ENCODE data around the gene RPTOR.

The RPTOR gene

DNA sequence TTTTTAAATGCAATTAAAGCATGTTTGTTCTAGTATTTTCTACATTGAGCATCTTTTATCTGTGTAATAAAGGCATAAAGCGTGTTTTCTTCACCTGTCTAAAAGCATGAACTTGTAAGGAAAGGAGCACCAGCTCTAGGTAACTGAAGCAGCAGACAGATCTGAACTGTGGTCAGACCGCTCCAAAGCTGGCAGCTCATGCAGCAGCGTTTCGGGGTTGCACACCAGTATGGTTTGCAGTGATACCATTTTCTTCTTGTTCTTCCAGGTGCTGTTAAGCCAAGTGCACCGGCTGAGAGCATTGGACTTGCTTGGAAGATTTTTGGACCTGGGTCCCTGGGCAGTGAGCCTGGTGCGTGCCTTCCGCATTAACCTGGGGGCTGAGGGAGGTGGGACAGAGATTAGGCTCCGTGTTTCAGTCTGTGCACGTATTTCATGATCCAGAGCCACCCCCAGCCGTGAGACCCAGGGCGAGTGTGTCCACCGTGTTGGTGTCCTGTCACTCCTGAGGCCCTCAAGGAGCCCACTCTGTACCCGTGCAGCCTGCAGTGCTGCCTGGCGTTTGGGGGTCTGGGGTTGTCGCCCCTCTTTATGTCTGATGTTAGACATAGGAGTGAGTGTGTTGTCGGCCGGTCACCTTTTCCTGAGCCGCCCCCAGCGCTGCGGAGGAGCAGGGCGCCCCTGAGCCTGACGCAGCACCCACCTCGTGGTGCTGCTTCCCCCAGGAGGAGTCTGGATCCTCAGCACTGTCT is 310.7 kb downstream of the RPTOR start:
- no peak for DNase-seq

DNA sequence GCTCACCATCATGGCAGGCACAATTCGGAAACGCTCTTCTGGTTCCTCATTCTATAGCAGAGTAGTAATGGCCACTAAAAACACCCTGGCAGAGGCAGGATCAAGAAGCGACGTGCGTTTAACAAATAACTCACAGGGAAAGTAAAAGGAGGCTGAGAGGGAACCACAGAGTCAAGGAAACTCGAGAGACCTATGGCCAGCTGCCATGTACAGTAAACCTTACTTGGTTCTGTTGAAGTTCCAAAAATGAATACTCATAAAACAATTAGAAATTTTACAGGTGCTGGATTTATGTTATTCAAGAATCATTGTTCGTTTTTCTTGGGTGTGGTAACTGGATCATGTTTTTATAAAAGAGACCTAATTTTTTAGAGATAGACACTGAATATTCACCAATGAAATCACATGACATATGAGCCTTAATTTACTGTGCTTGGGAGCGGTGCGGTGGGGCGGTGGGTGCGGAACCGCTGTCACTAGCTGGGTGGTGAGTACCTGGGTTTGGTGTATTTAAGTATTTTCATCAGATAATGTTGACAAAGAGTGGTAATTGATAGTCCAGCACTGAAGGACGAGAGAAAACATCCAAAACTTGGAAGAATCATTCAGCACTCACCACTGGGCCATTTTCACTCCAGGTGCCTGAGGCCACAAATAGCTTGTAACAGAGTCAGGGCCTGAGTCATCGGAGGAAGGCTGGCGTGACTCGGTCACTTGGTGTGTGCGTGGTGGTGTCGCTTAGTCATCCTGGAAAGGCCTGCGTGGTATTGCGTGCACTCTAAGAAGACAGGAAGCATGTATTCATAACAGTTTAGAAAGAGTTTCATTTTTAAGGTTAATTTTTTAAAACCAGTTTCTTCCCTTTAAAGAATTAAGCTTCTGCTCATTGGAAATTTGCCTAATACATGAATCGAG is 311.6 kb downstream of the RPTOR start:
- DNase-seq, result no peak

DNA sequence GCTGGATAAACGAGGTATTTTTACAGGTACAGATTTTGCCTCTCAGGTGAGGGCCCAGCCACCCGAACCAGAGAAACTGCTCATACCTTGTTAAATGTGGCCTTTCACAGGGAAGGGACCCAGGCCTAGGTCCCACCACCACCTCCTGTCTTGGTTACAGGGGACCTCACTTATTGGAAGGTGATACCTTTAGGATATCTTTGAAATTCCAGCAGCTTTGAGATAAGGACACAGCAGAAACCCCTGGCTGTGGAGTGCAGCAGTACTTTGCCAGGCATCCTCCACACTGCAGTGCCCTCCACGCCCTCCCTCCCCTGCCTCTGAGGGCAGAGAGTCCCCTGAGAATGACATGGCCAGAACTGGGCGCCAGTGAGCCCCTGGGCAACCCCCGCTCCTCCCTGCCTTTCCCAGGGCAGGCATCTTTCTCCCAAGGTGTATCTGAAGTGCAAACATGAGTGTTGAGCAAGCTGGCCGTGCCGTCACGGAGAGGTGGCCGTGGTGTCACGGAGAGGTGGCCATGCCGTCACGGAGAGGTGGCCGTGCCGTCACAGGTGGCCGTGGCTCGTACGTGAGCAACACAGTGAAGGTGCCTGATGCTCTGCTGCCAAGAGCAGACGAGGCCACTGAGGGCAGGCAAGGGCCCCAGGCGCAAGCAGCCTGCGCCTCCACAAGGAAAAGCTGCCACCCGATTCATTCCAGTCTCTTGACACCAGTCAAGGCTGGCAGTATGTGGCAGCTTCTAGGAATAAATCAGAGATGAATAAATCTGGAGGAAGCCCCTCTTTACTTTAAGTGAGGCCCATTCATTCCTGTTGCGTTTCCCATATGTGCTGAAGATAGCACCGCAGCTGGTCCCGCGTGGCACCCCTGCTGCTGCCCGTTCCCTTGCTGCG is 312.5 kb downstream of the RPTOR start:
- DNase-seq, result no peak

DNA sequence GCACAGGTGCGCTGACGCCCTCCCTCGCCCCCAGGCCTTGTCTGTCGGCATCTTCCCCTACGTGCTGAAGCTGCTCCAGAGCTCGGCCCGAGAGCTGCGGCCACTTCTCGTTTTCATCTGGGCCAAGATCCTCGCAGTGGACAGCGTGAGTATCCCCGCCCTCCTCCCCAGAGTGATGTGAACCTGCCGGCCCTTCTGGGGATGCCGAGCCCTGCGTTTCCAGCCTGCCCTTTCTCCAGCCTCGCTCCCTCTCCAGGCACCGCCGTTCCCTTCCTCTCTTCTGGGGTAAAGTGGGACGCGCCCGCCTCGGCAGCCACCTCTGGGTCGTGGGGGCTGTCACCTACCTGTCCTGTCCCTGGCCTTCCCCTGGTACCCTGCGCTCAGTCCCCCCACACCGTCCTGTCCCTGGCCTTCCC is 313.1 kb downstream of the RPTOR start:
- no peak for DNase-seq

DNA sequence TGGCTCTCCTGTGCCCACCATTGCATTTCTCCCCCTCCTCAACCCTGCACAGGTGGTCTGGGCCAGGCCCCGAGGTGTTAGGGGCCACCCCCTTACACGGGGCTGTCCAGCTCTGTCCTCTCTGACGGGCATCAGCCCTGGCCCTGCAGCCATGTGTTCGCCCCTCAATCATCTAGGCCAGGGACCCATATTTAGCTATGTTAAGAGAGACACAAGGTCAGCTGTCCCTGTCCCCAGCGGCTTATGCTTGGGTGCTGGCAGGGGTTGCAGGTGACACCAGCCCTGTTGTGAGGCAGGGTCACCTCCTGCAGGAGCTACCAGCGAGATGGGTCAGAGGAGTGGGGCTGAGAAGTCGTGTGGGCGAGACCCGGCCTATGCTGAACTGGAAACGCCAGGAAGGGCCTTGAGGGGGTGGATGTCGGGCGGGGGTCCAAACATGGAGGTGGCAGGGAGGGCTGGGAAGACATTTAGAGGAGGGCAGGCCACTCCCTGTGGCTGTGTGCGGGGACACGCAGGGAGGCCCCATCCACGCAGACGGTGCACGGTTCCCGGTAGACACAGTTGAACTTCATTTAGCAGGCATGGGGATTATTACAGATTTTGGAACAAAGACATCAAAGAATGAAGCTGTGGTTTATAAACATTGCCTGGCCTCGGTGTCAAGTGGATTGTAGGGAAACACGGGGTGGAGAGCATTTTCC is 313.8 kb downstream of the RPTOR start:
- no peak for DNase-seq

DNA sequence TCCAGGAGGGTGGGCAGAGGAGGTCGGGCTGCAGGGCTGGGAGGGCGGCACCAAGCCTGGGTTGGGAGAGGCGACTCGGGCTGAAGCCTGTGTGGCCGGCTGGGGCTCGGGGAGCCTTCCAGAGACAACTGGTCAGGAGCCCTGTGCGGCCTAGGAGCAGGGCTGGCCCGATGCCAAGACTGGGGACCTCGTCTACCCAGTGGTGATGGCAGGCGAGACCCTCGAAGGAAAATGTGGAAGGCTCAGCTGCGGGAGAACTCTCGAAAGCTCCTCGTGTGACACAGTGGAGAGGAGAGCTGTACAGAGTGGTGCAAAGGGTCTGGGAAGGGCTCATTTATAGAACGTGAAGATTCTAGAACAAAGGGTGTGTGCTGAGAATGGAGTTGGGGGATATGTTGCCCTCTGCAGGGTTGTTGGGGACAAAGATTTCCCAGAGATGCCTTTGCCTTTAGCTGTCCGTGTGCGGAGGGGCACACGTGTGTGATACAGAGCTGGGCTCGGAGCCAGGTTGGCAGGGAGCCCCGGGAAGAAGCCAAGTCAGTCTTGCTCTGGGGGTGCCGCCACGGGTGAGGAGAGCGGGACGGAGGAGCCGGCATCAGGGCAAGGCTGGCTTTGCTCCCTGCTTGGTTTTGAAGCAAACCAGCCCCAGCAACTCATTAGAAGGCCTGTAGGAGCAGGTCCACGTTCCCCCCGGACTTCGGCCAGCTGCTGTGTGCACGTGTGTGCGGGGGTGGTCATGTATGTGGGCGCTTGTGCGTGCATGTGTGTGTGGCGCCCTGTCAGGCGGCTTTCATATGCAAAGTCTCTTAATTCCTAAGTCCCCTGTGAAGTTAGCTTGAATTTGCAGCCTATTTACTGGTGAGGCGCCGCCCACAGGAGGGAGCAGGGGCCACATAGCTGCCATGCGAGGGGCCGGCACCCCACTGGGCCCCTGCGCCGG is 314.6 kb downstream of the RPTOR start:
- peak; percentile 56 for DNase-seq

DNA sequence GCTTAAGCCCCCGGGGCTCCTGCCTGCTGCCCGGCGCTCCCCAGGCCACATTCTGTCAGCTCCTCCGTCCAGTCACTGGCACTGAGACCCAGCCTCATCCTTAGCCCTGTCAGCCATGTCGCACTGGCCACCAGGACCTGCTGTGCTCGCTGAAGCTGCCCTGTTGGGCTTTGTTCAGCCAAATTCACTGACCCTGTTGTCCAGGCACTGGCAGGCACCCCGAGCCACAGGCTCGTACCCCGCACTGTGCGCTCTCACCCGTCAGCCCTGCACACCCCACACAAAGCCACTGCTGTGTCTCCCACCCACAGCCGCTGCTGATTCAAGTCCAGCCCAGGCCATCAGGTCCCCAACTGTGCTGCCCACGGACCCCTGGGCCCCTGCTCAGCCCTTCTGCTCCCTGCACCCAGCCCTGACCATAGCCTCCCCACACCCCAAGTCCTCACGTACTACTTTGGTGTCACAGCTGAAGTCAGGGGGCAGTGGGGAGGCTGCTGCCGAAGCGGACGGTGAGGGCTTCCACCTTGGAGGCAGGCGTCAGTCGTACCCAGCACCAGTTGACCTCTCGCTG is 315.5 kb downstream of the RPTOR start:
- no peak for DNase-seq

DNA sequence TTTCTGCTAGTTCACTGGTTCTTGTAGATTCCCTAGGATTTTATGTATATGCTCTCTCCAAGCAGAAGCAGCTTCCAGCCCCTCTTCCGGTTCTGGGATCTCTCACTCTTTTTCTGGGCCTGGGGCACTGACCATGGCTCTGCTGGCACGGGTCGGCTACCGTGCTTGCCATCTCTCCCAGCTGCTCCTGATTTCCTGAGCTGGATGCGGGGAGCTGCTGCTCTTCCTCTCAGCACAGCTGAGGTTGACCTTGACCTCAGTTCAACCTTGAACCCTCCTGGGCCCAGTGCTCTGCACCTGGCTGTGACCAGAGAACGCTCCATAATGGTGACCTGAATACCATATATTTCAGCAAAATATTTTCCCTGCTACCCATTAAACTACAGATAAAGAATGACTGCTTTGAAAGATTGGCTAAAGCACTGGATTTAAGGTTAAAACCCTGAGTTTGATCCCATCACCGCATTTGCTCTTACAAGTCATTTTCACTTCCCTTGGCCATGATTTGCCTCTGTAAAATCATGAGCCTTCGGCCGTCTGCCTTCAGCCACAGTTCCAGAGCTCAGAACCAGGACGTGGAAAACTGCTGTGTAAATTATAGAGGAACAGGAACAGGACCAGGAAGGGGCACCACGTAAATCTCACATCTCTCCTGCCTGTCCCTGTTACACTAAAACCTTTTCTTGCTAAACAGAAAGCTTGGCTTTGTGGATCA is 316.2 kb downstream of the RPTOR start:
- no peak for DNase-seq

DNA sequence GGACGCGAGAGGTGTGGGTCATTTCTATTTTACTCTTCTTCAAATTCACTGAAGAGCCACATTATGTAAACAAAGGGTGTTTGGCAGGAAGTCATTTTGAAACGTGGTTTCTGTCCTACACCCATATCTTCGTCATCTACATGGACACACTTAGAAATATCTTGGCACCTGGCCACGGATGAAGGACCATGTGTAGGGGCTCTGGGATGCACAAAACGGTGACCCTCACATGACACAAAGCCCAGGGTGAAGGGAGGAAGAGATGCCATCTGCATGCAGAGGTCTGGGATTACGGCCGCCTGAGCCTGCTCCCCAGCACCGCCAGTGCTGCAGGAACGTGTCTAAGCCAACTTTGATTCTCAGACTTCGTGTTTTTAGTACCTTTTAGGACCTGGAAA is 316.8 kb downstream of the RPTOR start:
- no peak for DNase-seq

DNA sequence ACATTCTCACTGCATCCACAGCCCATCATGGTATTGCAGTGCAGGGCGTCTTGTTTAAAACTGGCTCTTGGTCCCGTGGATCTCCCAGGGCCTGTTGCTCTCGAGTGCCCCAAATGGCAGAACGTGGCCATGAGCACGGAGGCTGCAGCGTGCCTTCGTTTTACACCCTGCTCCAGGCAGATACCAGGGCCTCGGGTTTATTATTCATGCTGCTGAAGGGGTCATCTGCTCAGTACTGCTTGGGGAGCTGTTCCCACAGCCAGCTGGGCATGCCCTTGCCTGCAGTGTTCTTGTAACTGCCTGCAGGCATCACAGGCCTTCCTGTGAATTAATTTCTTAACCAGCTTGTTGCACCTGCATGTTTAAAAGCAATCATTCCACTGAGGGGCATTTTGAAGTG is 317.3 kb downstream of the RPTOR start:
- peak; percentile 56 for DNase-seq

DNA sequence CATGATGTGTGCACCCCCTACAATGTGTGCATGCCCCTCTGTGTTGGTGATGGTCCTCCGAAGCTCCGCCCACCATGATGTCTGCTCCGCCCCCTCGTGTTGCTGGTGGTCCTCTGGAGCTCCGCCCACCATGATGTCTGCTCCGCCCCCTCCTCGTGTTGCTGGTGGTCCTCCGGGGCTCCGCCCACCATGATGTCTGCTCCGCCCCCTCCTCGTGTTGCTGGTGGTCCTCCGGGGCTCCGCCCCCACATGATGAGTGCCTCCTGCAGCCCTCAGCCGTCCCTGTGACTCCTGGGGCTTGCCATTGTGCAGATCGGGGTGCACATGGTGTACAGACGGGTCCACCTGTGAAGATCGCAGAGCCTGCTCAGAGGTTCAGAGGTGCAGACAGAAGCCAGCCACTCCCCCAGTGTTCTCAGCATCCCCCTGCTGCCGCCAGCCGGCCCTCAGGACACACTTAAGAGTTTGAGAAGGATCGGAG is 317.9 kb downstream of the RPTOR start:
- no peak for DNase-seq

DNA sequence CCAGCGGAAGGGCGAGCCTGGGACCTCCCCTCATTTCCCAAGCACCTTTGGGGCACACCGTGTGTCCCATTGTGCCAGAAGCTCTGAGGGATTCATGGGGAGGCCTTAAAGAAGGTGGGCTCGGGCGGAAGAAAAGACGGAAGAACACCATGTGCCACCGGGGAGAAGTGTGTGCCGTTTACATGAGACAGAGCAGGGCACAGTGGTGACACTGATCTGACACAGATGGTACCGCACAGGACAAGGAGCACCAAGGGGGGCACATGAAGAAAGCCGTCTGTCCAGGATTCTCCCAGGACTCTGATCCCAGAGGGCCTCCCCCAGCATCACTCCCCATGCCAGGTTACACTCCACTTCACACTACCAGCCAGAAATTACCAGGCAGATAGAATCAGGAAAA is 318.3 kb downstream of the RPTOR start:
- no peak for DNase-seq

DNA sequence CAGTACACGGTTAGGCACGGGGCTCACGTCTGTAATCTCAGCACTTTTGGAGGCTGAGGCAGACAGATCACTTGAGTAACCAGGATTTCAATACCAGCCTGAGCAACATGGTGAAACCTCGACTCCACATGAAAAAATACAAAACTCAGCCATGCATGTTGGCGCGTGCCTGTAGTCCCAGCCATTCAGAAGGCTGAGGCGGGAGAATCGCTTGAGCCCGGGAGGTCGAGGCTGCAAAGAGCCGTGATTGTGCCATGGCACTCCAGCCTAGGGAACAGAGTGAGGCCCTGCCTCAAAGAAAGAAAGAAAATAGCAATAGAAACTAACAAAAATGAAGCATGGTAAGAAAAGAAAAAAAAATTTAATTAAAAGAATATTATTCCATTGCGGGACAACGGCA is 319.0 kb downstream of the RPTOR start:
- no peak for DNase-seq

DNA sequence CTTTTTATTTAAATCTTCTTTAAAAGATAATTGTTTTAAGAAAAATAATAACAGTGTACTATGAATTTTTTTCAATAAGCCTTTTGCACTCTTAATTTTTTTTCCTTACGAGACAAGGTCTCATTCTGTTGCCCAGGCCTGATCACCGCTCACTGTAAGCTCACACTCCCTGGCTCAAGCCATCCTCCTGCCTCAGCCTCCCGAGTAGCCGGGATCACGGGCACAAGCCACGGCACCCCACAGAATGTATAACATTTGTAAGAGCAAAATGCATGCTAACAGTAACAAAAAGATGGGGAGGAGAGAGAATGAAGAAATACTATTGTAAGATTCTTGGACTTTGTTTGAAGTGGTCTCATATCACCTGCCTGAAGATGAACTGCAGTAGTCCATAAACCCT is 320.1 kb downstream of the RPTOR start:
- no peak for DNase-seq

DNA sequence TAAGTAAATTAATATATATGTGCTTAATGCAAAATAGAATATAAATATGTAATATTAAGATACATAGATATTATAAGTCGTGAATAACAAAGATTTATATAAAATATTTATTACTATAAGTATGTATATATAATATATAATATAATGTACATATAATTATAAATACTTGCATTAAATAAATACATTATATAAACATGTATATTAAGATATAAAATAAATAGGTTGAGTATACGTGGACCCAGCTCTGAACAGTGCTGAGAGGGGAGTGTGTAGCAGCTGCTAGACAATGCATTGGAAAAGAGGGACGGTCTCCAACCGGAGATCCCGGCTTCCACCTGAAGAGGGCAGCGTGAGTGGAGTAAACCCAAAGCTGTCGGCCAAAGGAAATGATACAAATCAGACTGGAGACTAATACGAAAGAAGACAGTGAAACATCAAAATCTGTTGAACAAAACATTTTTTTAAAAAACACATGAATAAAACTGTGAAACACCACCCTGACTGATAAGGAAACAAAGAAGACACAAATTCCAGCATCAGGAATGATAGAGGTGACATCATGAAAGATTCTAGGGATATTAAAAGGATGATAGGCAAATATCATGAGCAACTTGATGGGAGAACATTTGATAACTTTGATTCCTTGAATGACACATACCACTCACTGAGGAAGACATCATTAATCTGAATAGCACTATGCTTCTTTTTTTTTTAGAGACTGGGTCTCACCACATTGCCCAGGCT is 321.6 kb downstream of the RPTOR start:
- DNase-seq, result peak; percentile 72

DNA sequence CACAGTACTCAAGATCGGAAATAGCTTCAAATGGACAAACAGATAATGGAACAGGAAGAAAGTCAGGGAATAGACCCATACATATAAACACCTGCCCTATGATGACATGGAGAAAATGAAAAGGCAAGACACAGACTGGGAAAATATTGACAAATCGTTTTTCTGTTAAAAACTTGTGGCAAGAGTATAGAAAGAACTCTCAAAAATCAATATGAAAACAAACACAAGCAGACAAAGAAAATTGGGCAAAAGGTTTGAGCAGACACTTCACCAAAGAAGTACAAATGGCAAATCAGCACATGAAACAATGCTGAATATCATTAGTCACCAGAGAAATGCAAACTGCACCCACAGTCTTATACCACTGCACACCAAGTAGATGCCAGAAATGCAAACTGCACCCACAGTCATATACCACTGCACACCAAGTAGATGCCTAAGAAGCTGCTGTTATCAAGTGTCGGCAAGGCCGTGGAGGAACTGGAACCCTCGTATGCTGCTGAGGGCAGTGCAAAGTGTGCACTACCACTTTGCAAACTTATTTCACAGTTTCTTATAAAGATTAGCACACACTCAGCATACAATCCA is 323.5 kb downstream of the RPTOR start:
- no peak for DNase-seq

DNA sequence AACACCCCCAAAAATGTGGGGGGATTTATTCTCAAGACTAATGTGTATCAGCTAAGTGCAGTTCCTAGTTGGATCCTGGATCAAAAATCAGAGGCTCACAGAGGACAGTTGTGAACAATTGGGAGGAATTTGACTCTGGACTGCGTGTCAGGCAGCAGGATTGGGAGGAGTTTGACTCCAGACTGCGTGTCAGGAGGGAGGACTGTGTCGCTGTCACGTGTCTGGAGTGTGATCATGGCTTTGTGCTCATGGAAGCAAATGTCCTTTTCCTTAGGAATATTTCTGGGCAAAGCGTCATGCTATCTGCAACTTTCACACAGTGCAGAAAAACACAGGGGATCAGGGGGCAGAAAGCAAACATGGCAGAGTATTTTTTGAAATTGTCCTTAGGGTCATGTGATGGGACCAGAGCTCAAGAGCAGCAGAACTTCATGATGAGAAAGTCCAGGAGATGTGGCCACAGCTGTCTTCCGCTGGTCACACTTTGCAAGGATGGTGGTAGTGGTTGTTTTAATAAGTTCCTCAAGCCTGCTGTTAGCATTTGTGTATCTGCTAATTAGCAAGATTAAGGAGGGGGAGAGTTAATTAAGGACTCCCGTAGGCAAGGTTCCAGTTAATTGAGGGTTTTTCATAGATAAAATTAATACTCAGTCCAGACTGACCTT is 325.0 kb downstream of the RPTOR start:
- DNase-seq, result no peak

DNA sequence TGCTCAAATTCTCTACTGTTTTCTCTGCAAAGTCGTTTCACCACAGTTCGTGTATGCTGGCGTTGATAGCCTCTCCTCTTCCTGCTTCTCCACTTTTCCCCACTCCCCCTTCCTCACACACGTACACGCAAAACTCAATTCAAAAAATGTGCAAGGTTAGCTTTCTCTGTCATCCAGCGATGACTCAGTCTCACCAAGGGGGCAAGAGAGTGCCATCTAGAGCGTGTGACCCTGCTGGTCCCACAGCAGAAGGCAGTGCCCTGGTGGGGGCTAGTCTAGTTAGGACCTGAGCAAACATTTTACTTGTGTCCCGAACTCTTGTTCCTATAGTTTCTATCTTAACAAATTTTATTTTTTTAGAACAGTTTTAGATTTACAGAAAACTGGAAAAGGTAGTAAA is 325.8 kb downstream of the RPTOR start:
- DNase-seq, result no peak
